GM10847 (cell line): ENCODE results near the gene SPTLC3.

Experiments
- POLR2A ChIP-seq: IDR thresholded peaks from 2 replicates; pipeline ENCODE4 v1.6.1; 2011; ENCODE audit not compliant: insufficient read length; ENCODE audit errors: extremely low read depth

Gene SPTLC3

DNA sequence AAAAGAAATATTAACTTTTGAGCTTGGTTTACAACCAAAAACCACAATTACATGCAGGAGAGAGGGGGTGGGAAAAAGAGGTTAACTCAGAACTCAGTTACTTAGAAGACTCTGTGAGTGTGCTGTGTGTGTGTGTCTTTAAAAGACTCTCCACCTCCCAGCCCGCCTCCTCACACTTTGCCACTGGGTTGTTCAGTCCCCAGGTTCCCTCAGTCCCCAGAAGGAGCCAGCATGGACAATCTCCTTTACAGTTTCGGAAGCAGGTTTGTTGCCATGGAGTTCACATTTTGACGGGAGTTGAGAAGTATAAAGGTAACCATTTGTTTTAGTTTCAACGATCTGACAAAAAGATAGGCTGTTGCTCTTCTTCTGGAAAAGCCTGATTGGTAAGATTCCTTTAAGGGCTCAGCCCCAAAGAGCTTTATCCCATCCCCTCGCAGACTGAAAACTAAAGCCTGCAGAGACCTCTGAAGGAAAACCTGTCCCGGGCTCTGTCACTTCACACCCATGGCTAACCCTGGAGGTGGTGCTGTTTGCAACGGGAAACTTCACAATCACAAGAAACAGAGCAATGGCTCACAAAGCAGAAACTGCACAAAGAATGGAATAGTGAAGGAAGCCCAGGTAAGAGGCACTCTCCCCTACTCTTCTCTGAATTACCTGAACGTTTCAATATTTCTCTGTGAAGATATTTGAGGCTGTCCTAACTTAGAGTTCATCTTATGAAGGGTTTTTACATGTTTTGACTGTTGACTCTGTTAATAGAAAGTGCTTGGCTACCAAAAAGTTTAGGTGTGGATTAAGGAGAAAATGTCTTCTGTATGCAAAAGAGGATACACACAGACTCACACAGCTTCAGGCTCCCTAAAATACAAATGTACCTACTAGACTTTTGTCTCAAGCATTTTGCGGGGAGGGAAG lies at the start of gene SPTLC3:
Gene SPTLC3 (plus strand): TSS at position 212 of the 921 bp plus-strand sequence. CDS start 296 bp downstream, at position 508.
- no peak for TF ChIP-seq POLR2A

DNA sequence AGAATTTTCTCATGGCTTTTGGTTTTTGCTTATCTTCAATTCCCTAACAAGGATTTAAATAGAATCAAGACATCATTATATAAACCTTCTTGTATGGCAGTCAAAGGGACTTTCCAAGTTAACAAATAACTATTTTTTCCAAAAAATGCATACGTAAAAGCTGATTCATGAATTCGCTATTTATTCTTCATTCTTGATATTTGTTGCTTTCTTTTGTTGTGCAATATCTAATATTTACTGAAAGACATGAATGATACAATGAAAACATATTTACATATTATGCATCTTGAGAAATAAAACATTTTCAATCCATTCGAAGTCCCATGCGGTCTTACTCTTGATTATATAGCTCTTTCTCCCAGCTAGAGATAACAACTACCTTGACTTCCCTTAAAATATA lies 47.0 kb upstream of the SPTLC3 start:
- TF ChIP-seq POLR2A: no peak

DNA sequence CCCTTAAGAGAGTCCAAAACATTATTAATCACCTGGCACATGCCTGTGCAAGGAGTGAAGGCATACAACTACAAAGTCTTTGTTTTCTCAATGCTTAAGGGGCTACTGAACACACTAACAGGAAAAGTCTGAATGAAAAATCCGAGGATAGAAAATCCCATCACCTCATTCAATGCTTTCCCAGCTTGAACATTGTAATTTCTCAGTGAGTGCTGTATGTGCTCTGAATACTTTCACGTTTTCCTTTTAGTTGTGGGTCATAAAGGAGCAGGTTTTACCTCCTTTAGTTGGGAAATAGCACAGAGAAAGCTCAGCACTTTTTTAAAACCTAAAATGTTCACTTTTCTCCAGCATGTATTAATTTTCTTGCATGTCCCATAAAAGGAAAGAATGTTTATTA lies 45.9 kb upstream of the SPTLC3 start:
- no peak for TF ChIP-seq POLR2A

DNA sequence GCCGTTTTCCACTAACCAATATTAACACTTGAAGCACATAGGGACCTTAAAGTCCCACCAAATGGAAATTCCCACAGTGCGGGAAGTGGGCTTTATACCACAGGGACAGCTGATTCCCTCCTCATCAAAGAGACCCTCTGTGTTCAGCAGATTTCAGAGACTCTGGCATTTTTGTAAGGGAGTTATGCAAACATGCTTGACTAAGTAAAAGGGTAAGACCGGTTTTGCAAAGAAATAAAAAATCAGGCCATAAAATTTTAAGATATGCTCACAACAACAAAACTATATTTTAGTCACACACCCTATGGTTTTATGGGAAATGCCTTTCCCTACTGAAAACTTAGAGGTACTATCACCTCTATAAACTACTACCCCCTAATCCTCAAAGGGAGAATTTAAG lies 45.4 kb upstream of the SPTLC3 start:
- no peak for TF ChIP-seq POLR2A

DNA sequence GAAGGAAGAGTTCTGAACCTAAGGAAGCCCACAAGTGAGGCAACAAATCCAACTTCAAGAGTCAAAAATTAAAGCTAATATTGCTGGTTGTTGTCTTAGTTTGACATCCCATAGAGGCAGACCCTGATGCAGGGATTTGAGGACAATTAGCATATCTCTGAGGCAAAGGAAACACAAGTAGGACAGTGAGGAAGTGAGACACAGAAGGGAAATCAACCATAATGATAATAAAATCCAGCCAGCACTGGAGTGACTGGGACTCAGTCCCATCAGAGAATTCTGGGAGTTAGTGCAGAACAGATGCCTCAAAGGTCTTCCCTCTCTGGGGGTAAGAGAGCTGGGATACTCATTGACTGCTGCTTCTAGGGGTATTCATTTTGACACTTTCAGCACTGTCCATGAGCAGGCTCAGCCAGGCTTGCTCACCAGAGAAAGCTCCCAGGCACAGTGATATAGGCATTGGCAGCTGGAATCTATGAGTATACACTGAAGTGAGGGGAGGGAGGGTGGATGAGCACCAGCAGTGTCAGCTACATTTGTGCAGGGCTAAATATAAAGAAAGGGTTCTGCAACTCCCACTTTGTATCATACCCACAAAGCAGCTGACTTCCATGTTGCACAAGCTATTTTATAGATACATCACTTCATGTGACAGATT lies 43.4 kb upstream of the SPTLC3 start:
- TF ChIP-seq POLR2A: no peak

DNA sequence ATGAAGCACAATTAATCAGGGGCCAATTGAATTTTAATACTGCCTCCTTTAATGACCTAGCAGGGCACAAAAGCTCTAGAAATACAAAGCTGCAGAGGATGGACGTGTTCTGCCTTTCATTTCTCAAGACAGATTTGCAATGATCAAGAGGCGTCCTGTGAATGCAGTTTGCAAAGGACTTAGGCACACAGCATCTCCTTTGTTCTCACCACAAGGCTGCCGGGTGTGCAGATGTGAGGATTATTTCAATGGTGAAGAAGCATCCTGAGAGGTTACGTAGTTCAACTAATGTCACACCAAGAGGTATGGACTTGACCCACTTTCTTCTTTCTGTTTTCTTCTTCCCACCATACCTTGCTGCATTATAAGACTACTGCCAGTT lies 42.9 kb upstream of the SPTLC3 start:
- no peak for TF ChIP-seq POLR2A

DNA sequence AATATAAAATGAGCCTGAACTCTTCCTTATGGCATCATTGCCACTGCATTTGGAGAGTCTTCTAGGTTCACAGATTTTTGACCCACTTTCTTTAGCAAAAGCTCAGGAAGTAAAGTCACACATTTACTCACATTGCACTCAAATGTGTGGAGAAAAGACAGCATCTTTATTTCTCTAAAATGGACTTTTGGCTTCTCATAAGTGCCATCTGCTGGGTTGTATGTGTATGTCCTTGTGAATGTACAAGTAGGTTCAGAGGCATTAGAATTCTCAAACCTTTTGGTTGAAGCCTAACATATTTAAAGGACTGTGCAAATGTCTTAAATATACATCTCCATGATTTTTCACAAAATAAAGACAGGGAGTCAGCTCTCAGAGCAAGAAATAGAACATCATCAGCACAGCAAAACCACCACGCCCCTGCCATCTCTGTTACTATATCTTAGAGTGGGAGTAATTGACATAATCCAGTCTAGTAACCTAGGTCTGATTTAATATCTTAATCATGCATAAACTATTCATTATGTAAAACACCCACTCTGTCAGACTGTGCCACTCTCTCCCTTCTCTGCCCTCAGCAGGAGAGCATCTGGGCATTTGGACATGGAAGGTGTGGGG lies 42.2 kb upstream of the SPTLC3 start:
- no peak for TF ChIP-seq POLR2A

DNA sequence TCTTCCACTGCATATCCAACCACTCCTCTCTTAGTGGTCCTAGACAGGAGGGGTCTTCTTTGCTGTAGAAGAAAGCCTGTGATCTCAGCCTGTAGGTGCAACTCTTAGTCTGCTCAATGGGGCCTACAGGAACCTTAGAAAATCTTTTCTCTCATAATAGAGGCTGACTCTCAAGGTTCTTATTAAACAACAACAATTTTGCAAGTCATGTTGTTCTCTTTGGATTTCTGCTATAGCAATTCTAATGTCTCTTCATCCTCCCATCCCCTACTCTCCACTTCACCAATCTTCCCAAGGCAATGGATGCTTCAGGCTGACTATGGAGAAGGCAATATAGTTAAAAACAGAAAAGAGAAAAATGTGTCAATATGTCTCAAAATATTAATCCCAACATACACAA lies 40.8 kb upstream of the SPTLC3 start:
- TF ChIP-seq POLR2A: no peak

DNA sequence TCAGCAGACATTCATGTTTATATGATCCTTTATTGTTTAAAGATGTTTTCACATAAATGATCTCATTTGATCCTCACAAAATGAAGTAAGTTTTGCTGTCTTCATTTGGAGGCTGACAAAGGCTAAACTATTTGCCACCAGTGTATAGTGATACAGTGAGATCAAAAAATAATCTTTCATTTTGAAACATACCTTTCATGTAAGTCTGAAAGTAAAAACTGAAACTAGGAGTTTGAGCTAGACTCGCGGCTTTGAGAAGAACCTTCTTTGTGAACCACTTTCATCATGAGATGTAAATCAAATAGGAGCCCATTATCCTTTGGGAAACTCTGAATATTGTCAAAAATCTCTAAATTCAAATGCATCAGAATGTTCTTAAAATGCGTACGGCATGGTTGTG lies 40.3 kb upstream of the SPTLC3 start:
- no peak for TF ChIP-seq POLR2A

DNA sequence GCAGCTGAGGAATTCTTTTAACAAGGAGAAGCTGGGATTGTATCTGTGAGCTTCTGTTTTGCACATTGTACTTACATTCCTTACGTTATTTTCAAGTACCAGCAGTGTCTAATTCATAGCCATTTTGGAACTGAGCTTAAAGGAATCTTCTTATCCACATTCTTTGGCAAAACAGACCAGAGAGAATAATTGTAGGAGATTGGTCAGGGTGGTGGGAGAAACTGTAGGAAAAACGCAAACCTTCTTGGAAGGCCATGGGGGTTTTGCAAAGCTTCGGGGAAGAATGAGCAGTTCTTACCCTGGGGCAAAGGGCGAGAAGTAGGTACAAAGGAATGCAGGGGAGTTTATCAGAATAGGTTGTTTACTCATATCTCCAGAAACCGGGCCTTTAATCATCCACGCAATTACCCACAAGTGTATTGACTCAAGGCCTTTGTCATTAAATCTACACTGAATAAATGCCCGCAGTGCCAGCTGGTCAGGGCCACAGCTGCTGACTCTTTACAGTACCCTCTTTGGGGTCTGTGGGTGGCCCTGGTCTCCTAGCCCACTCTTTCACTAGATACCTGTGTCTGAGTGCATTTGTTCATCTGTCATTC lies 39.6 kb upstream of the SPTLC3 start:
- TF ChIP-seq POLR2A: no peak

DNA sequence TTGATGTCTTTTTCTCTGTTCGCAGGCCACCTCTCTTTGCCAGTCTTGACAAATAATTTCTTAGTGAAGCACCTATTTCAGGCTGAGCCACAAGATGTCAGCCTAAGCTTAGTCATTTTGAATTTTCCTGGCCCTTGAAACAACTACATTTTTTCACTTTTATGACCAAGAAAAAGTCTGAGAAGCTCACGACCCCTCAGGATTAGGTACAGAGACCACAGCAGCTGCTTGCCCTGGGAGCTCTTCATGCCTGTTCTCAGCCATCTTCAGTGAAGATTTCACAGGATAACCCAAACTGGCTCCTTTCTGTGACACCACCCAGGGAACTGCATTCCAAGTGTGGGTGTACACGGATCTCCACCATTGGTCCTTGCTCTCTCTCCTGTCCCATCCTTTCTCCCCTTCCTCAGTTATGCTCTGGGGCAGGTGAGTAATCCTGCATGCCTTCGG lies 38.4 kb upstream of the SPTLC3 start:
- no peak for TF ChIP-seq POLR2A

DNA sequence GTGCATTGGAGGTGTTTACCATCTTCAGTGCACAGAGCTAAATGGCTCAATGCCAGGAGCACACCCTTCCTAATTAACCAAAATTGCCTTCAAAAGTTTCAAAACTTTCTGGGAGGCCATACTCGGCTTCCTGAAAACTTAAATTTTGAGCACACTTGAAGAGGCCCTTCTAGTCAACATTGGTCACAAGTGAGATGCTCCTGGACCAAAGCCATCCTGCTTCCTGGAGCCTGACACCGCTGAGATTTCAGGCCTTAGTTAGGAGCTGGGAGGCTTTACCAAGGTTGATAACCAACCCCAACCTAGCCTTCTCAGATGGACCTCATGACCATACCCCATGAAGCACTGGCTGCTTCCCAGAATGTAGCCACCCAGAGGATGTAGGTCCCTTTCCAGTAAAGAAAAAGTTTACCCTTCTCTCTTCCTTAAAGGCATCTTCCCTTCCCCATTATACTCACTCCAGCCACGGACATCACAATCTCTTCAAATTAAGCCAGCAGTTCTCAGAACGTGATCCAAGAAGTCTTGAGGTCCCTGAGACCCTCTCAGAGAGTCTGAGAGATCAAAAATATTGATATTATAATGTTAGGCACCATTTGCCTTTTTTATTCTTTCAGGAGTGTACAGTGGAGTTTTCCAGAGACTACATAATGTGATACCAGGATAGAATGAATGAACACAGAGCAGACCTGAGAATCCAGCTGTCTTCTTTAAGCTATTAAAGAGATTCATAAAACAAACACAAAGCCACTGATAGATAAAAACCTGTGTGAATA lies 32.8 kb upstream of the SPTLC3 start:
- no peak for TF ChIP-seq POLR2A

DNA sequence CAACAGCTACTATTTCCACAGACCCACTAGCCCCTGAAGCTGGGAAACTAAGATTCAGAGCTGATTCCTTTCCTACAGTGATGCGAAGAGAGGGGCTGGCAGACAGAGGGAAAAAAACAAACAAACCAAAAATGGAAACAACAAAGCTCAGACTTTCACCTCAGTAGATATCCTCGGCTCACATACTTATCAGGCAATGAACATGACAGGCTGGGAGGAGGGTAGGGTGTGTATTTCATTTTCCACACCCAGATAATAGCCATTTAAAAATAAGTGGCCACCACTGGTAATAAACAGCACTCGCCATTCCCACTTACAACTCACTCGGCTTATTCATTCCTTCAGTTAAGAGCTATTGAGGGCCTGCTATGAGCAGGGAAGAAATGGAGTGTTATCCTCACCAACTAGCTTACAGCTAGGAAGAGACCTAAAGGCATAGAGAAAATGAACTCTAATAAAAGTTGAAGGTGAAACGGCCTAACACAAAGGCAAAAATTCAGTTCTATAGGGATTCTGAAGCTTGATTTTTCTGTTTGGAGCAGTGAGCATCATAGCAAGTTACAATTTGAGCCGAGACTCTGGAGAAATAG lies 32.0 kb upstream of the SPTLC3 start:
- TF ChIP-seq POLR2A: no peak

DNA sequence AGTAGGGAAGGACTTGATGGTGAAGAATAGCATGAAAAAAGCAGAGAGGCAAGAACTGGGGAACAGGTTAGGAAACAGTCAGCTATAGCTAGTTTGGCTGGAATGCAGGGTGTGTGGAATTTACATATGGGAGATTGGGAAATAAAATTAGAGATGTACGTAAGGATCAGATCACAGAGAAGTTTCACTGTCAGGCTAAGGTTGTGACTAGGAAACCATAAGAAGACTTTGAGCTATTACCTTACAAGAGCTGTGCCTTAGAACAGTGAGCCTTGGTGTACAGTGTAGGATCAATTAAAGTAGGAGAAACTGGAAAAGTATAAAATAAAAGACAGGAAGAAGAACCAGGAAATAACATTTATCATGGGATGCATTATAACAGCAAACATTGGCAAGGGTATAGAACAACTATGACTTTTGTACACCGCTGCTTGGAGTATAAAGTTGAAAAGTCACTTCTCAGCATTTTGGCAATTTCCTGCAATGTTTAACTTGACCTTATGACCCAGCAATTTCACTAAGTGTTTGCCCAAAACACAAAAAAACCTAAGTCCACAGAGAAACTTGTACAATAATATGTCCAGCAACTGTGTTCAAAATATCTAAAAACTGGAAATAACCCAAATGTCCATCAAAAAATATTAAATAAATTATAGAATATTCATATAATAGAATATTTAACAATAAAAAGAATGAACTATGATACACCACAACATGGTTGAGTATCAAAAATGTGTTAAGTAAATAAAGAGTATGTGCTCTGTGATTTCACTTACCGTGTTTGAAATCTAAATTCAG lies 31.2 kb upstream of the SPTLC3 start:
- TF ChIP-seq POLR2A: no peak
